HG02798 (cell line): ENCODE data around the gene ABCB9.
A peak's percentile ranks its signal among the peaks of the same experiment; 100 is the strongest.

ENCODE experiments used
- ATAC-seq: cut with Tn5 transposase; IDR thresholded peaks from one replicate; pipeline ENCODE4 v1.9.1; 2021; ENCODE audit warnings: mild to moderate bottlenecking; ENCODE audit not compliant: unreplicated experiment, poor library complexity

ABCB9 gene

GRCh38 chr12:122982963-122983788, 16.9 kb upstream of the ABCB9 start:
- ATAC-seq = no peak

- ATAC-seq = no peak
These were observed 16.2 kb upstream of the ABCB9 start for GRCh38 chr12:122982477-122982815.

- no peak for ATAC-seq
These were observed 15.6 kb upstream of the ABCB9 start for GRCh38 chr12:122981587-122982476.

- ATAC-seq = peak; percentile 18
These were observed 14.8 kb upstream of the ABCB9 start for GRCh38 chr12:122981036-122981471.

- peak; percentile 73 for ATAC-seq
These were observed 14.1 kb upstream of the ABCB9 start, which contains the start of gene ARL6IP4 for GRCh38 chr12:122980183-122981035. Gene ARL6IP4 (plus strand): TSS chr12:122980681. CDS start chr12:122981140, 459 bp downstream.

GRCh38 chr12:122979908-122980182, 13.6 kb upstream of the ABCB9 start:
- no peak for ATAC-seq

- ATAC-seq = no peak
These were observed 13.0 kb upstream of the ABCB9 start for GRCh38 chr12:122979001-122979907.

GRCh38 chr12:122978507-122978955, 12.3 kb upstream of the ABCB9 start:
- ATAC-seq = no peak

GRCh38 chr12:122977655-122978392, 11.6 kb upstream of the ABCB9 start:
- ATAC-seq = no peak

GRCh38 chr12:122977153-122977552, 10.9 kb upstream of the ABCB9 start:
- ATAC-seq = no peak

GRCh38 chr12:122976648-122976975, 10.3 kb upstream of the ABCB9 start:
- no peak for ATAC-seq

GRCh38 chr12:122975790-122976647, 9.8 kb upstream of the ABCB9 start:
- ATAC-seq = no peak

GRCh38 chr12:122974892-122975789, 8.9 kb upstream of the ABCB9 start, which contains the start of gene OGFOD2:
Gene OGFOD2 (plus strand): TSS chr12:122975244. CDS start chr12:122975252, 8 bp downstream.
- peak; percentile 76 for ATAC-seq

GRCh38 chr12:122974274-122974891, 8.1 kb upstream of the ABCB9 start:
- ATAC-seq = peak; percentile 88

GRCh38 chr12:122969676-122970075, 3.4 kb upstream of the ABCB9 start:
- ATAC-seq = no peak

- ATAC-seq = no peak
These were observed 1.8 kb upstream of the ABCB9 start for GRCh38 chr12:122968104-122968503.
